A673 (cell line): ENCODE data around the gene HMX1. TPM values are rescaled to one million over a fixed set of nuclear protein-coding genes. Genes with fewer than 3 reads are reported as not detected.

Experiments
- BruUV-seq: library from RNA; stranded (reverse); fragments of 400-500 nt; replicated peaks from 2 replicates; lab custom pipeline; 2021; lab: Mats Ljungman, UMichigan
- CTCF ChIA-PET: fragments of 300-600 bp; sonication (Branson Sonifier 250); formaldehyde crosslinking; loops from one replicate; lab custom pipeline; 2022; ENCODE audit warnings: antibody characterized with exemption; lab: Charles Lee
- POLR2A ChIA-PET: fragments of 300-600 bp; sonication (Branson Sonifier 250); formaldehyde crosslinking; loops from one replicate; lab custom pipeline; 2022; ENCODE audit warnings: antibody characterized with exemption; ENCODE audit not compliant: low non-redundant PET; lab: Charles Lee
- DNase-seq: peaks from one replicate; pipeline ENCODE4 v3.0.0-alpha.2; 2015; ENCODE audit warnings: low spot score
- H3K27ac ChIP-seq: fragments of 200-600 bp; sonication (generic); 2 replicates; pipeline ENCODE4 v1.5.1; 2016; ENCODE audit warnings: mixed run types, low read depth, mild to moderate bottlenecking, mixed read lengths, antibody characterized with exemption, low read length; ENCODE audit not compliant: poor library complexity, severe bottlenecking
- H3K27me3 ChIP-seq: fragments of 200-600 bp; sonication (generic); replicated peaks from 2 replicates; pipeline ENCODE4 v1.6.1; 2017; ENCODE audit warnings: mixed run types, low read depth, mild to moderate bottlenecking, mixed read lengths, antibody characterized with exemption, low read length; ENCODE audit not compliant: insufficient read depth, poor library complexity
- H3K36me3 ChIP-seq: fragments of 200-600 bp; sonication (generic); 2 replicates; pipeline ENCODE4 v1.6.1; 2016; ENCODE audit warnings: mixed run types, mild to moderate bottlenecking, mixed read lengths, antibody characterized with exemption, low read length; ENCODE audit not compliant: insufficient read depth, poor library complexity, severe bottlenecking
- H3K4me1 ChIP-seq: fragments of 200-600 bp; sonication (generic); 2 replicates; pipeline ENCODE4 v1.6.1; 2017; ENCODE audit warnings: mixed run types, mild to moderate bottlenecking, mixed read lengths, antibody characterized with exemption, low read length; ENCODE audit not compliant: insufficient read depth, poor library complexity, severe bottlenecking
- H3K4me3 ChIP-seq: fragments of 200-600 bp; sonication (generic); 2 replicates; pipeline ENCODE4 v1.5.1; 2016; ENCODE audit warnings: low read depth, mixed run types, mild to moderate bottlenecking, mixed read lengths, low read length; ENCODE audit not compliant: poor library complexity, severe bottlenecking
- H3K9me3 ChIP-seq: fragments of 200-600 bp; sonication (generic); 2 replicates; pipeline ENCODE4 v1.6.1; 2016; ENCODE audit warnings: mixed run types, low read depth, mild to moderate bottlenecking, mixed read lengths, antibody characterized with exemption, low read length; ENCODE audit not compliant: poor library complexity, severe bottlenecking
- CTCF ChIP-seq: fragments of 300-800, 200-600 bp; sonication (generic); conservative IDR thresholded peaks from 2 replicates; pipeline ENCODE4 v1.5.1; 2017; ENCODE audit warnings: low read depth, mild to moderate bottlenecking, antibody characterized with exemption, low read length, moderate library complexity, mixed read lengths
- EZH2 ChIP-seq: fragments of 200-600 bp; sonication (generic); IDR thresholded peaks from 2 replicates; pipeline ENCODE4 v1.6.1; 2017; ENCODE audit warnings: borderline replicate concordance, low read depth, mild to moderate bottlenecking, mixed read lengths, antibody characterized with exemption, low read length; ENCODE audit not compliant: poor library complexity, severe bottlenecking
- intact Hi-C: fragments of 100-400 bp; cut with micrococcal nuclease; formaldehyde crosslinking; loops from one replicate; pipeline ENCODE4 v1.10.0; 2022; ENCODE audit not compliant: unreplicated experiment
- total RNA-seq: library from RNA; stranded (reverse); gene quantifications from 2 replicates; pipeline ENCODE4 v1.2.3, GENCODE V29; 2021

Gene HMX1
- total RNA-seq, 1 experiment from 2014 or later = 0.26 TPM

GRCh38 chr4:8891646-8892555 is 20.3 kb upstream of the HMX1 start:
- Histone ChIP-seq H3K27ac (no peak overlapping the region), H3K9me3 (no peaks in the 10 kb centered on the region), H3K27me3 (peaks cover 98% of the 10 kb centered on the region), H3K36me3 (no peaks in the 10 kb centered on the region), H3K4me1 (no peaks in the 10 kb centered on the region), H3K4me3 (no peak overlapping the region)
- no peak for TF ChIP-seq CTCF
- TF ChIP-seq EZH2 = peak; percentile 91
- ChIA-PET POLR2A (no interaction called here), CTCF (no interaction called here)
- no peak for DNase-seq
- intact Hi-C loops = no loop called here
- BruUV-seq = no TSS peak

- no peak for TF ChIP-seq EZH2
- TF ChIP-seq CTCF = no peak
- Histone ChIP-seq H3K4me3 (no peak overlapping the region), H3K36me3 (no peaks in the 10 kb centered on the region), H3K27ac (no peak overlapping the region), H3K4me1 (no peaks in the 10 kb centered on the region), H3K9me3 (no peaks in the 10 kb centered on the region), H3K27me3 (peaks cover 92% of the 10 kb centered on the region)
- intact Hi-C loops = no loop called here
- BruUV-seq = no TSS peak
- no peak for DNase-seq
- ChIA-PET CTCF (no interaction called here), POLR2A (no interaction called here)
Observed at GRCh38 chr4:8891255-8891645, 19.6 kb upstream of the HMX1 start.

GRCh38 chr4:8888856-8889255 is 17.2 kb upstream of the HMX1 start:
- Histone ChIP-seq H3K27ac (no peak overlapping the region), H3K4me3 (no peak overlapping the region), H3K9me3 (no peaks in the 10 kb centered on the region), H3K36me3 (no peaks in the 10 kb centered on the region), H3K4me1 (no peaks in the 10 kb centered on the region), H3K27me3 (peaks cover 69% of the 10 kb centered on the region)
- BruUV-seq = no TSS peak
- TF ChIP-seq EZH2 (peak; percentile 68), CTCF (no peak)
- no peak for DNase-seq
- ChIA-PET CTCF (no interaction called here), POLR2A (no interaction called here)
- intact Hi-C loops = no loop called here
